Heart left ventricle (tissue), 16 donors: ENCODE data around the gene PLEKHO2. TPM values are rescaled to one million over a fixed set of nuclear protein-coding genes. Genes with fewer than 3 reads are reported as not detected.
A peak's percentile ranks its signal among the peaks of the same experiment; 100 is the strongest.

ENCODE experiments used
- ATAC-seq, 4 donors: fragments of 200-7000 bp; cut with Tn5 transposase; one replicate each; pipeline ENCODE4 v1.9.1; 2020 to 2022; ENCODE audit warnings: moderate library complexity in 4 of 4, mild to moderate bottlenecking in 3 of 4, moderate number of reproducible peaks in 1 of 4
- DNase-seq, 5 donors: peaks; one replicate each; pipeline ENCODE4 v3.0.0-alpha.2; 2020
- H3K27ac ChIP-seq, 12 donors: fragments of 200-600 bp; sonication (generic) in 4 of 12; one replicate each; pipeline versions ENCODE4 v1.5.0 to v1.8.0; 2016 to 2022; ENCODE audit warnings: mild to moderate bottlenecking in 2 of 12
- H3K27me3 ChIP-seq, 9 donors: fragments of 200-600 bp; sonication (generic) in 2 of 9; one replicate each; pipeline versions ENCODE4 v1.5.1 to v1.8.0; 2016 to 2022; ENCODE audit warnings: mild to moderate bottlenecking in 3 of 9
- H3K36me3 ChIP-seq, 9 donors: fragments of 200-600 bp; sonication (generic) in 2 of 9; one replicate each; pipeline versions ENCODE4 v1.5.0 to v1.8.0; 2018 to 2022; ENCODE audit warnings: mild to moderate bottlenecking in 2 of 9
- H3K4me1 ChIP-seq, 12 donors: fragments of 200-600 bp; sonication (generic) in 4 of 12; one replicate each; pipeline versions ENCODE4 v1.5.0 to v1.8.0; 2016 to 2022; ENCODE audit warnings: mild to moderate bottlenecking in 3 of 12
- H3K4me3 ChIP-seq, 12 donors: fragments of 200-600 bp; sonication (generic) in 4 of 12; one replicate each; pipeline versions ENCODE4 v1.5.0 to v1.8.0; 2017 to 2022; ENCODE audit warnings: mild to moderate bottlenecking in 9 of 12, moderate library complexity in 4 of 12
- H3K9me3 ChIP-seq, 12 donors: fragments of 200-600 bp; sonication (generic) in 4 of 12; one replicate each; pipeline versions ENCODE4 v1.5.0 to v1.8.0; 2016 to 2022; ENCODE audit warnings: mild to moderate bottlenecking in 1 of 12
- POLR2A ChIP-seq, 2 donors: fragments of 450-650 bp; IDR thresholded peaks; one replicate each; pipeline ENCODE4 v1.6.1; 2017; ENCODE audit warnings: antibody characterized with exemption in 2 of 2, mild to moderate bottlenecking in 2 of 2, moderate library complexity in 2 of 2
- WGBS, 4 donors: extraction: QIAGEN DNeasy Blood & Tissue Kit in 2 of 4; methylation state at CpG; one replicate each; pipeline versions ENCODE4 v1.1.5 to v1.1.7; 2013 to 2018; 5-methylcytosine and 5-hydroxymethylcytosine counted together
- intact Hi-C, 10 donors: fragments of 100-400 bp; cut with DNase I; formaldehyde crosslinking; loops; one replicate each; pipeline versions ENCODE4 v1.11.1 to v1.14.2; 2022
- polyA plus RNA-seq, 2 donors: library from polyadenylated mRNA; stranded (reverse); fragments of 200-250 nt; gene quantifications; one replicate each; pipeline ENCODE4 v1.2.3, GENCODE V29; 2013
- total RNA-seq, 9 donors: library from RNA; depleted of rRNA in 2 of 9; stranded (reverse); fragments of >200 nt in 2 of 9; fragmentation: NEBNext Ultra II Directional in 3 of 9; extraction: Animal tissue kit (Norgen Biotek cat#: 25700) in 3 of 9; gene quantifications; one replicate each; pipeline versions ENCODE4 v1.1.0 to v1.2.4, GENCODE V29; 2016 to 2023
- TF ChIP-seq, protein P1 (sequence below), 12 donors: fragments of 200-600 bp; sonication (generic) in 4 of 12; IDR thresholded peaks; one replicate each; pipeline versions ENCODE4 v1.5.0 to v1.8.0; 2018 to 2022; ENCODE audit warnings: antibody characterized with exemption in 12 of 12, mild to moderate bottlenecking in 5 of 12
- donor health status: ischemic (EF 13 %, LVEDD 7.1; RV severe dilation, severe dysfunction).
- donor health status: healthy with polysubstance abuse.
- donor health status: DM: no; HTN: yes; CAD: no.
- donor health status: DM: no; HTN: no; CAD: no.
- donor health status: ischemic (EF 25% LVEDD 6.9; RV normal size, moderate dysfunction).
- donor health status: ischemic (EF 25% LVEDD 5.7; RV mildly dilated, moderate dysfunction).
- donor health status: healthy.
- donor health status: DM: yes; HTN: yes; CAD: no.
- donor health status: ischemic (EF 35%, LVEDD 5.7; RV mildly dilated, moderate dysfunction).
- donor health status: nonischemic (EF 11% LVEDD 7.7; RV severe dilation, severe dysfunction).
- donor health status: DM: yes; HTN: yes; CAD: no.
- donor health status: PGD.
- donor health status: ischemic (EF 29% LVEDD 5.4; RV normal size, mild dysfunction).
- donor health status: nonischemic (EF 23%, LVEDD 6.1; RV moderate dilation, normal function).

PLEKHO2 gene
- total and polyA plus RNA-seq, 11 donors = 5.3 to 50.8 (median 9.2) TPM

DNA sequence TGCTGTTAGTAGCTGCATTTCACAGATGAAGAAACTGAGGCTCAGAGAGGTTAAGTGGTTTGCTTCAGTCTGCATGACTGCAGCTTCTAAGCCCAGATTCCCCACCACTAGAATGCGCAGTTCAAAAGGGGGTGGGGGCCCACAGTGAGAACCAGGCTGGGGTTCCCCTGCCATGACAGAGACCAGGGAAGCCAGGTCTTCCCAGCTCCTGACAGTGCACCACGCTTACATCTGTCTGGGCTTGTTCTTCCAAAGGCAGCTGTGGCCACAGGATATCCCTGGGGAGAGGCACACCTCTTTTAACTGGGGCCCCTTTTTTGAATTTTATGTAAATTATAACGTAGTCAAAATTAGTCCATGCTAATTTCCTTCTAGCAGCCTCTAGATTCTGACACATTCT lies 5.3 kb downstream of the PLEKHO2 start:
- intact Hi-C loops = loop anchor here in 1 of 10 donors (5.0 kb wide), 1 partner anchor 45 kb away; no protein-coding TSS in a partner anchor
- H3K36me3 ChIP-seq = peaks cover 0 to 75% (median 29%) of the 10 kb centered on the region in 9 donors
- DNase-seq = peak in 1 of 5 donors; percentile 18
- H3K4me1 ChIP-seq = peaks cover 6 to 89% (median 57%) of the 10 kb centered on the region in 12 donors
- TF ChIP-seq POLR2A (IDR thresholded peaks at IDR 0.05) = no peak
- TF ChIP-seq, protein P1, sequence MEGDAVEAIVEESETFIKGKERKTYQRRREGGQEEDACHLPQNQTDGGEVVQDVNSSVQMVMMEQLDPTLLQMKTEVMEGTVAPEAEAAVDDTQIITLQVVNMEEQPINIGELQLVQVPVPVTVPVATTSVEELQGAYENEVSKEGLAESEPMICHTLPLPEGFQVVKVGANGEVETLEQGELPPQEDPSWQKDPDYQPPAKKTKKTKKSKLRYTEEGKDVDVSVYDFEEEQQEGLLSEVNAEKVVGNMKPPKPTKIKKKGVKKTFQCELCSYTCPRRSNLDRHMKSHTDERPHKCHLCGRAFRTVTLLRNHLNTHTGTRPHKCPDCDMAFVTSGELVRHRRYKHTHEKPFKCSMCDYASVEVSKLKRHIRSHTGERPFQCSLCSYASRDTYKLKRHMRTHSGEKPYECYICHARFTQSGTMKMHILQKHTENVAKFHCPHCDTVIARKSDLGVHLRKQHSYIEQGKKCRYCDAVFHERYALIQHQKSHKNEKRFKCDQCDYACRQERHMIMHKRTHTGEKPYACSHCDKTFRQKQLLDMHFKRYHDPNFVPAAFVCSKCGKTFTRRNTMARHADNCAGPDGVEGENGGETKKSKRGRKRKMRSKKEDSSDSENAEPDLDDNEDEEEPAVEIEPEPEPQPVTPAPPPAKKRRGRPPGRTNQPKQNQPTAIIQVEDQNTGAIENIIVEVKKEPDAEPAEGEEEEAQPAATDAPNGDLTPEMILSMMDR (IDR thresholded peaks at IDR 0.05) = no peak
- ATAC-seq = no peak
- no peaks in the 10 kb centered on the region for H3K9me3 ChIP-seq
- no peaks in the 10 kb centered on the region for H3K27me3 ChIP-seq
- peak overlapping the region in 1 of 12 donors; percentile 99 for H3K4me3 ChIP-seq
- H3K27ac ChIP-seq = peak overlapping the region in 3 of 12 donors; percentile 96 to 98 (median 98)
- 65 to 79% (median 77%) methylated on average over 3 of the region's 3 CpGs for WGBS, 4 donors

DNA sequence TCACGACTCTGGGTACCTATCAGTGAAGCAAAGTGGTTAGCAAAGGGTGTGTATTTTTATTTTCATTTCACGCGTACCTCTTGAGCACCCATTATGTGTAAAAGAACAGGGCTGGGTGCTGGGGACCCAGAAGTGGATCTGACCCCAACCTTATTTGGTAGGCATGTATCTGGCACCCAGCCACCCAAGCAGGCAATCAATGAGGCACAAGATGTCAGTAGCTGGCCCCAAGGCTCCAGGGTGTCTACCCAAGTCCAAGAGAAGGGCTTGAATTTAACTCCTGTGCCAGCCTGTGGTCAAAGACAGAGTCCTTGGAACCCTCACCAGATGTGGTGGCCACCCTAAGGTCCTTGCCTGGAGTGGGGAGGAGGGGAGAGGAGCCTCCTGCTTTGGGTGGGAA lies 5.7 kb downstream of the PLEKHO2 start:
- intact Hi-C loops = loop anchor here in 1 of 10 donors (5.0 kb wide), 1 partner anchor 45 kb away; no protein-coding TSS in a partner anchor
- no peaks in the 10 kb centered on the region for H3K27me3 ChIP-seq
- H3K36me3 ChIP-seq = peaks cover 0 to 79% (median 29%) of the 10 kb centered on the region in 9 donors
- H3K4me1 ChIP-seq = peaks cover 6 to 94% (median 61%) of the 10 kb centered on the region in 12 donors
- 88 to 93% (median 90%) methylated on average over 3 of the region's 3 CpGs for WGBS, 4 donors
- peak overlapping the region in 2 of 12 donors; percentile 96 to 98 for H3K27ac ChIP-seq
- TF ChIP-seq, protein P1 (IDR thresholded peaks at IDR 0.05) = no peak
- TF ChIP-seq POLR2A (IDR thresholded peaks at IDR 0.05) = no peak
- no peaks in the 10 kb centered on the region for H3K9me3 ChIP-seq
- DNase-seq (peak in 1 of 5 donors; percentile 31), ATAC-seq (no peak)
- H3K4me3 ChIP-seq = no peak overlapping the region

DNA sequence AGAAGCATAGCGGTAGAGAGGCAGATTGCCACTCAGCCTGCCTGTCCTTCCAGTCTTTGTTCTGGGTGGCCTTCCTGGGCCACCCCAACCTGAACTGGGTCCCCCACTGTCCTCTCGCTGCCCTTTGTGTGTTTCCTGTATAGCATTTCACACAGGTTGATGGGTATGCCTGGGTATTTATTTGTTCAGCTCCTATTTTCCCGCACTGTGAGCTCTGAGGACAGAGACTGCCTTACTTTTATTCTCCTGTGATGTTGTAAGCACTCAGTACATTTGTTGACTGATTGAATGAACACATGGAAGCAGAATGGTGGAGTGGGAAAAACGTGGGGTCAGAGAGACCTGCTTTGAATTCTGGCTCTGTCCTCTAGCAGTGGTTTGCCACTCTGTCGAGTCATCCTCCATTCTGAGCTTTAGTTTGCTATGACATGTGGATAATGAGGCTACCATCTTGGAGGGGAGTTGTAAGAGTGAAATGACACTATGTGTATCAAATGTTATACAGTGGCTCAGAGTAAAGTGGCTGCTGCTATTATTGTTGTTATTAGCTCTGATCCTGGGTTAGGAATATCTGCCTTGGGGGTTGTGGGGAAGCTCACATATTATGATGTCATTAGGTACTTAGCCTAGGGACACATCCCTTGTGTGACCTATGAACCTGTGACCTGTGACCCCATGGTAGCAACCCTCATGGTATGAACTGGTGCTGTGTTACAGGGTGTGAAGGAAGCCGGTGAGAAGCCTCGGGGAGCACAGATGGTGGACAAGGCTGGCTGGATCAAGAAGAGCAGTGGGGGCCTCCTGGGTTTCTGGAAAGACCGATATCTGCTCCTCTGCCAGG lies 6.4 kb downstream of the PLEKHO2 start:
- peaks cover 6 to 98% (median 62%) of the 10 kb centered on the region in 12 donors for H3K4me1 ChIP-seq
- H3K27ac ChIP-seq = peak overlapping the region in 2 of 12 donors; percentile 96 to 98
- 86 to 91% (median 89%) methylated on average over 8 of the region's 8 CpGs for WGBS, 4 donors
- no peak for TF ChIP-seq POLR2A (IDR thresholded peaks at IDR 0.05)
- TF ChIP-seq, protein P1 (IDR thresholded peaks at IDR 0.05) = no peak
- no peaks in the 10 kb centered on the region for H3K9me3 ChIP-seq
- ATAC-seq (no peak), DNase-seq (no peak)
- no peak overlapping the region for H3K4me3 ChIP-seq
- peaks cover 0 to 85% (median 29%) of the 10 kb centered on the region in 9 donors for H3K36me3 ChIP-seq
- no peaks in the 10 kb centered on the region for H3K27me3 ChIP-seq
- intact Hi-C loops = loop anchor here in 1 of 10 donors (5.0 kb wide), 1 partner anchor 44 kb away; no protein-coding TSS in a partner anchor
